Stimulated activated CD8-positive, alpha-beta memory T cell treated with anti-CD3 and anti-CD28 coated beads, Interleukin-12 subunit alpha, Interleukin-12 subunit beta, amount 100 ng/mL, for 24 hours (primary cell): ENCODE measurements around the gene MAP4K4.

Experiments used
- DNase-seq: peaks from one replicate; pipeline ENCODE4 v3.0.0-alpha.2; 2020; ENCODE audit errors: extremely low read depth

Gene MAP4K4

DNA sequence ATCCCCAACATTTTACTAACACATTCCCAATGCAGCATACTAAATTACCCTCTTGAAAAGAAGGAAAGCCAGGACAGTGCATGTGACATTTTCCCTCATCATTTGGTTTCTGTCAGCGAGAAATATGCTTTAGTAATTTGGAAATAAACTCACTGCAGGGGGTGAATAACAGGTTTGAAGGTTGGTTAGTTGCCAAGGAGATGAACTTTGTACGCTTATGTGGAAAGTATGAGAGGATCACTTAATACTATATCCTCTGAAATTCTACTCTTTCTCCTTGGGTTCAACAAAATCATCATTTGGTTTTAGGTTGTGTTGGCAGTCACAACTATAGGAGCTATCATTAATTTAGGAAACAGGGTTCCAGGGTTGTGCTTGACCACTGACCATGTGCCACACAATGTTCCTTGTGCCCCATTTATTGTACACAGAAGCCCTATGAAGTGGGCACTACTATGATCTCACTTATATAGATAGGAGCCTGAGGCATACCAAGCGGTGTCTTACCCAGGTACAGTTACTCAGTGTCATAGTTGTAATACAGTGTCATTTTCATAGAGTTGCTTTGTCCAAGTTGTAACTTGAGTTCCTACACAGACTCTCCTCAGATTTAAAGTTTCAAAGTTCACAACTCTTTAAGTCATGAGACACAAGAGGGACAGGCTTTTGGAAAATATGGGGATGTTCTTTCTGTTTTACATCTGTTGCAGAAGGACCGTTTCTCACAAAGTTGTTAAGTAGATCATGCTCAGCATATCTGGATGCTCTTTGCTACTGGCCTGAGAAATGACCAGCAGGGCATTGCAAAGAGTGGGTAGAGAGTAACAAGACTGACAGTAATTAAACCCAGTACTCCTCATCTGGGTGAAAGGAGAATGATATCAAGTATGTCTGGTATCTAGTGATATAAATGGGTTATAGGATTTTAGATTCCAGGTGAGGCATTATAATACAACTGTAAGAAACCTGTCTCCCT lies 91.8 kb downstream of the MAP4K4 start:
- no peak for DNase-seq

DNA sequence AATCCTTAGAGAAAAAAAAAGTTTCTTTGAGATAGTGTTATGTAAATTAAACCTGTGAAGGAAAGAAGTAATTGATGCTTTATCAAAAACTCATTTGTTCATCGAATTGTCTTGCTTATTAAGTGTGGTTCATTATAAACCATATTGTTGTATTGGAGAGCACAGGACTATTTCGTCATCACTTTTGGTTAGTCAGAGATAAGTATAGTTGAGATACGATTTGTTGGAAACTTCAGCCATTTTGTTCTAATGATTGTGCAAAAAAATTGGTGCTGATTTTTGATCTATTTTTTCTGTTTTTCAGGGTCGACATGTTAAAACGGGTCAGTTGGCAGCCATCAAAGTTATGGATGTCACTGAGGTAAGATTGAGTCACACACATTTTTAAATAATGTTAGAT lies 92.9 kb downstream of the MAP4K4 start:
- DNase-seq, result no peak

DNA sequence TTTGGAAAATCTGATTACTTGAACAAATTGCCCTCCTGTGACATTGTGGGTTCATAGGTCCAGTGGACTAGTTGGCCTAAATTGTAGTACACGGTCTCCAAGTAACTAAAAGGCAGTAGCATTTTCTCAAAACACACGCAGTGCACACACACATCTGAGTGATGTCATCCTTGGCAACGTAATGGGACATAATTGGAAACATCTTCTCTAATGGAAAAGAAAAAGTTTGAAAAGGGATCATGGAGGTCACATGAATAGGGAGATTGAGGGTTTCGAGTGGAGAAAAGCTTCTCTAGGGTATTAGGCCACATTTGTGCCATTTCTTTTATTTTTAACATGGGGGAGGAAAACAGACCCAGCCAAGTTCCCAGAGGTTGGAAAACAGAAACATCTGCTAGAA lies 93.3 kb downstream of the MAP4K4 start:
- DNase-seq, result no peak

GRCh38 chr2:101792208-101792607 lies 94.7 kb downstream of the MAP4K4 start:
- DNase-seq, result no peak

DNA sequence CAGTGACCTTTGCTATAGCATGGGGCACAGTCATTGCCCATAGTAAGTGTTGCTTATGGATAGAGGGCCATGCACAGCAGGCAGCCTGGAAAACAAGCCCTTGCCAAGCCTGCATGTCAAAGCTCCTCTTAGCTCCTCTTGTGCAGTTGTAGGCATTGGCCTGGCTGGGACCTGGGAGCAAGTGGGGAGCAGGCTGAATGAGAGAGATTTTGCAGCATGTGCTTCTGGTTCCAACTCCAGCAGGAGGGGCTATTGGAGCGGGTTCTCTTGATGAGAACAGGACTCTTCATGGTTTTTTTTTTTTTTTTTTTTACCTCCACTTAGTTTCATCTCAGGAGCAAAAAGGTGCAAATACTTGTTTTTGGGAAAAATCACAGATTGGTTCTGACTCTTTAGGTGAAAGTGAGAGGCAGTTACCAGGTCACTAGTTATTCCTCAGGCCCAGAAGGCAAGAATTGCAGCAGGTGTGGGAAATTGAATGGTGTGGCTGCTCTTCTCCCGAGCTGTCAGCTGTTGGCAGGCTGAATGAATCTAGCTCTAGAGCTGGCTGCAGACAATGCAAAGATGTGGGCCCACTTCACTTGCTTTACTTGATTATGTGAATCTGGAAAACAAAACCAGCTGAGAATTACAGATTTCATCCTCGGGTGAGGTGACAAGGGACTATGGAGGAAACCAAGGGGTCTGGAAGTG lies 95.9 kb downstream of the MAP4K4 start:
- no peak for DNase-seq

DNA sequence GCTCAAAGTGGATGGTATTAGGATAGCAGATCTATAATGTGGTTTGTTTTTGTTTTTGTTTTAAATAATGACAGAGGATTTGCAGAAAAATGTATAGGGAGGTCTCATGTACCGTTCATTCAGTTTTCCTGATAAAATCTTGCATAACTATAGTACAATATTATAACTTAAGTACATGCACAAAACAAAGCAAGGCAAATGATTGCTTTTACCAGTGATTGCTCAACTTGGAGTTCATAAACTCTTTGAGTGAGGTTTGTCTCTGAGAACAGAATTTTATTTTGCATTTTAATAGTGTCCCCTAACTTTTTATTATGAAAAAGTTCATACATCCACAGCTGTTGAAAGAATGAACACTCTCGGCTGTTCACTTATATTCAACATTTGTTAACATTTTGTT lies 96.6 kb downstream of the MAP4K4 start:
- no peak for DNase-seq

DNA sequence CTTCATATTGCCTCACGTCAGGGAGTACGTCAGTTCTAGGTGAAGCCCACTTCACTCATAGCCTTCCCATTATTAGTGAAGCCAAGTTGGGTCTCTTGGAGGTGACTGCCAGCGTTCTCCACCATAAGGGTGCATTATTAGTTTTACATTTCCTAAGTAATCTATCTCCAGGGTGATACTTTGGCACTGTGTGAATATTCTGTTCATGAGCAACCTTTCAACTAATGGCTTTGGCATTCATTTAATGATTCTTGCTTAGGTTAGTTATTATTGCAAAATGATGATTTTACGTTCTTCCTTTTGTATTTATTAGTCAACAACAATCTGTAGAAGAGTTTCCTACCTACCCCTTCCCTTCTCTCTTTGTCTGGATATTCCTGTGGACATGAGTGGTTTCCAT lies 97.5 kb downstream of the MAP4K4 start:
- DNase-seq, result no peak

- no peak for DNase-seq
Observed at GRCh38 chr2:101796825-101797600, 99.5 kb downstream of the MAP4K4 start.

GRCh38 chr2:101801496-101801895 lies 104.0 kb downstream of the MAP4K4 start:
- DNase-seq, result no peak

DNA sequence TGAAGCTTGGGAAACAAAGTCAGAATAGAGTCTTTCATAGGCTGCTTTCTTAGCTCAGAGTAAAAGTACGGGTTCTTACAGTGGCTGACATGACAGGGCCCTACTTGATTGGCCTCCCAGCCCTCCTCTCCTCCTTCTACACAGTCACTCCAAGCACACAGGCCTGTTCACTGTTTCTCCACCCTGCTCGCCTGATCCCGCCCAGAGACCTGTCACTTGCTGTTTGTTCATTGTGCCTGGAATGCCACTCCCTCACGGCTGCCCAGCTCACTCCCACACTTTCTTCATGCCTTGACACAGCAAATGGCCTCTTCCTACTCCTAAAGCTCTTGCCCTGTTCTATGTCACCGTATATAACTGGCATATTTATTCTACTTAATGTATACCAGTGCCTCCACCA lies 104.8 kb downstream of the MAP4K4 start:
- DNase-seq, result no peak

DNA sequence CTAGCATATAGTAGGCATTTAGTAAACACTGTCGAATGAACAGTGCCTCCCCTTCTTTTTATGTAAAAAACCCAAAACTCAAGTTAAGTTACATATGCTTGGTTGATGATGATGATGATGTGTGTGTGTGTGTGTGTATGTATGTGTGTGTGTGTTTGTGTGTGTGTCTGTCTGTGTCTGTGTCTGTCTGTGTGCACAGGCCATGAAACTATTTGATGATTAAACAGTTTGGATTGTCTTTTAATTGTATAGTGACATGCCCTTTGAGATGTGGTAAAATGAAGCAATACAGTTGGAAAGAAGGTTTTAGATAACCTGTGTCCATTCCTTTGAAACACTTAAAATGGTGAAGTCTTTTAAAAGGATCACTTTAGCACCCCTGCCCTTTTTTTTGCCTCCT lies 105.6 kb downstream of the MAP4K4 start:
- DNase-seq, result no peak

- DNase-seq, result no peak
Observed at GRCh38 chr2:101803945-101804696, 106.6 kb downstream of the MAP4K4 start.

GRCh38 chr2:101805152-101806088 lies 107.9 kb downstream of the MAP4K4 start:
- no peak for DNase-seq

GRCh38 chr2:101806123-101806522 lies 108.6 kb downstream of the MAP4K4 start:
- no peak for DNase-seq

GRCh38 chr2:101806701-101807100 lies 109.2 kb downstream of the MAP4K4 start:
- DNase-seq, result no peak

GRCh38 chr2:101807242-101807641 lies 109.7 kb downstream of the MAP4K4 start:
- DNase-seq, result no peak

- DNase-seq, result no peak
Observed at GRCh38 chr2:101808006-101808562, 110.6 kb downstream of the MAP4K4 start.

DNA sequence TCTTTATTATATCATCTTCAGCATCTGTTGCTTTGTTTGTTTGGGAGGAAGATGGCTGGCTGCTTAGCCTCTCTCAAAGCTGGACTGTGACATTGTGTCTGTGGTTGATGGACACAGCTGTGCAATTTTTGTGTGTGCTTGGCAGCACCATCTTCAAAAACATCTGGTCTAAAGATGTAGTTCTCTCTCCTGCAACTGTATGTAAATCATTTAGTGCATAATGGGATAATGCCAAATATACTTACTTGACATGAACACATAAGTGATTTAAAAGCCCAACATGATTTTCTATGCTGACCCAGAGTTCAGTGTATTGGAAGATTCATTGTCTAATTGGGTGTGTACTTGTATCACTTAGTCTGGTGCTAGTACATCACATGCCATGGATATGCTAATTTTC lies 112.2 kb downstream of the MAP4K4 start:
- no peak for DNase-seq

DNA sequence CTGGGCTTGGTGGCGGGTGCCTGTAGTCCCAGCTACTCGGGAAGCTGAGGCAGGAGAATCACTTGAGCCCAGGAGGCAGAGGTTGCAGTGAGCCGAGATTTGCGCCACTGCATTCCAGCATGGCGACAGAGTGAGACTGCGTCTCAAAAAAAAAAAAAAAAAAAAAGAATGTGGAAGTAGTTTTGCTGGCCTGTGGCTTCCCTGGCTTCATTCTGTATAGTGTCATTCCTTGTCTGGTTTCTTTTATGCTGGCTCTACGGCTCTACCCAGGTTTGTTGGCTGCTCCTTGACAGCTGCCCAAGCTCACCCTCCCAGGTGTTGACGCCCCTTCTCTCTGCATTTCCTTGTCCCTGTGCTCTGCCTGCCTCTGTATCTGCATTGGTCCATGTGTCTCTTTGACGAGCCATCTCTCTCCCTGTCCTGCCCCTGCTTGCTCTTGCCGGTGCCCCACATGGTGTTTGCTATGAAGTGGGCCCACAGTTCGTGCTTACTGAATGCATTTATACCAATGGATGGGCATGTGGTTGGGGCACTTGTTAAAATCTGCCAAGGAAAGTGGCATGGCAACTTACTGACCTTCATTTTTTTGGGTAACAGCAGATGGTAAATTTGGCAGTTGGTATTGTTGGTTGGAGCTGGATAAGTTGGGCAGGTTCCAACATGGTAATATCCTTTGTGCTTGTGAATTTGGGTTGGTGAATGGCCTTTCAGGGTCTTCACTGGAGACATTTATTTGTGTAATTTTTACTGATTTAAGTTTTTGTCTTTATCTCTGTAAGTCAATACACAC lies 113.9 kb downstream of the MAP4K4 start:
- no peak for DNase-seq
